8988T (cell line): ENCODE results near the gene ZC3H7B.

Experiments
- DNase-seq: peaks from one replicate; pipeline ENCODE4 v3.0.0; 2011

ZC3H7B gene

DNA sequence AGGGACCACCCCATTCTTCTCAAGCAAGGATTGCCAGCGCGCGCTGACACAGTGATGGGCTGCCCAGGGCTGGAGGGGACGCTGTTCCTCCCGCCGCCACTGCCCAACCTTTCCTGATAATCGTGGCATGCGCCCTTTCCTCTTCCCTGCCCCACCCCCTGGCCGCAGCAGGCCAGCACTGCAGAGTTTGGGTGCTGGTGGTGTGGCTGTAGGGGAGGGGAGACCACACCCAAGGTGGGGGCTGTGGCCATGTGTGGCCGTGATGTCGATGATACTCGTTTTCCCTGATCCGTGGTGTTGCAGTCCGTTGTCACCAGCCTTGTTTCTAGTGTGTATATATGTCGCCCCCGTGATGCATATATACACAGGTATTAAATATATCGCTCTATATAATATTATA lies 57.6 kb downstream of the ZC3H7B start:
- DNase-seq = no peak

DNA sequence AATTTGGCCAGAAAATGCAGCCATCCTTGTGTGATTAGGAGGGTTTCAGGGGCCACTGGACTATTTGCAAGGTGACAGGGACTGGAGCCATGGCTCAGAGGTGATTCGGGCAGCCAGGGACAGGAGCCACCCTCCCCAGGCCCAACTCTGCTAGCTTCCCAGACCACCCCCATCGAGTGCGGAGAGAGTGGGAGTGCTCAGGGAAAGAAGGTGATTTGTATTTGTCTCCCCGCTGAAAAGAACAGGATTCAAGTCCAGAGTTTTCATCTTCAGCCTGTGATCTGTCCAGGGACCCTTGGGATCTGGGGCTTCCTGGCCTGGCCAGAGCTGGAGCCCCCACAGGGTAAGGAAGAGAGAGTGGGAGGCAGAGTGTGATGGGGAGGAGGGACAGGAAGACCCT lies 58.1 kb downstream of the ZC3H7B start:
- DNase-seq = no peak

- no peak for DNase-seq
These were observed 58.8 kb downstream of the ZC3H7B start for GRCh38 chr22:41360126-41360525.

DNA sequence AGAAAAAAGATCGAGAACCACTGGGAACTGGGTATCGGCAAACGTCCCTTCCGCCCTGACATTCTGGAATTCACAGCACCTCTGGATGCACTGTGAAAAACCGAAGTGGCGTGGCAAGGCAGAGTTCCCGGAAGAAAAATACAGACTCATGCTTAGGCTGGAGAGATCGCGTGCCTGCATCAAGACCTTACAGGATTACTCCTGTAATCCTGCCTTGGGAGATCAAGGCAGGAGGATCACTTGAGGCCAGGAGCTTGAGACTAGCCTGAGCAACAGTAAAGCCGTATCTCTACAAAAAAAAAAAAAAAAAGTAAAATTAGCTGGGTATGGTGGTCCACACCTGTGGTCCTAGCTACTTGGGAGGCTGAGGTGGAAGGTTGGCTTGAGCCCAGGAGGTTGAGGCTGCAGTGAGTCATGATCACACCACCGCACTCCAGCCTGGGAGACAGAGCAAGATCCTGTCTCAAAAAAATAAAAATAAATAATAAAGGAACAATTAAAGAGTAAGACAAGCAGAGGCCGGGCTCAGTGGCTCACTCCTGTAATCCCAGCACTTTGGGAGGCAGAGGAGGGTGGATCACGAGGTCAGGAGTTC lies 60.5 kb downstream of the ZC3H7B start:
- no peak for DNase-seq

DNA sequence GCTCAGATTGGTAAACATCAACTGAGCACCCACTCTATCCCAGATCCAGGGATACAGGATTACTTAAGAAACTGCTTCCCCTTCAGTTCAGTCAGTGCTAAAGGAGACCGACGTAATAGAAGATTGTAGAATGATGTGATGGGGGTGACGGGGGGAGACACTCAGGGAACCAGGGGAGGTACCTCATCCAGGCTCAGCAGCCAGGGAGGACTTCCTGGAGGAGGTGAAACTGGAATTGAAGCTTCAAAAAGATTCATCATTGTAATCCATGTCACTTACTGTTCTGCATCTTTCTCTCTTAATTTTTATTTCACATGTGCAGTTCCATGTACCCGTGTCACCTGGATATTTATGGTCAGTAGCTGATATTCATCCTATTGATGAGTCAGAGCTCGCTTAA lies 61.3 kb downstream of the ZC3H7B start:
- no peak for DNase-seq

GRCh38 chr22:41364233-41364632 lies 62.9 kb downstream of the ZC3H7B start:
- DNase-seq = no peak

DNA sequence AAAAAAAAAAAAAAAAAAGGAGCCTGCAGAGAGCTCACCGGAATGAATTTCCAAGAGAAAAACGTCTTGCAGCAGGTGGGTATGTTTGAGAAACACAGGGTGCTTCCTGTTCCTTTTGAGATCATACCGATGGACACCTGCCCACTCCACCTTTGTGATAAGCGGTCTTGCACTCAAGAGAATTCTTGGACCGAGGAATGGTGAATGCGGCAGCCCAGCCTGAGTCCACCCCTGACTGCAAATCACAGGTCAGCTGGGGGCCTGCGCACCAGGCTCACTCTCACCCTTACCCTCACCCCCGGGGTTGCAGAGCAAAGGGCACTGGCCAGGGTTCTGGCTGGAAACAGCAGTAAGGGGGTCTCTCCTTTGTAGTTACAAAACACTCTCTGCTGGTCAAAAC lies 63.6 kb downstream of the ZC3H7B start:
- DNase-seq = no peak

- no peak for DNase-seq
These were observed 64.1 kb downstream of the ZC3H7B start for GRCh38 chr22:41365425-41365824.

DNA sequence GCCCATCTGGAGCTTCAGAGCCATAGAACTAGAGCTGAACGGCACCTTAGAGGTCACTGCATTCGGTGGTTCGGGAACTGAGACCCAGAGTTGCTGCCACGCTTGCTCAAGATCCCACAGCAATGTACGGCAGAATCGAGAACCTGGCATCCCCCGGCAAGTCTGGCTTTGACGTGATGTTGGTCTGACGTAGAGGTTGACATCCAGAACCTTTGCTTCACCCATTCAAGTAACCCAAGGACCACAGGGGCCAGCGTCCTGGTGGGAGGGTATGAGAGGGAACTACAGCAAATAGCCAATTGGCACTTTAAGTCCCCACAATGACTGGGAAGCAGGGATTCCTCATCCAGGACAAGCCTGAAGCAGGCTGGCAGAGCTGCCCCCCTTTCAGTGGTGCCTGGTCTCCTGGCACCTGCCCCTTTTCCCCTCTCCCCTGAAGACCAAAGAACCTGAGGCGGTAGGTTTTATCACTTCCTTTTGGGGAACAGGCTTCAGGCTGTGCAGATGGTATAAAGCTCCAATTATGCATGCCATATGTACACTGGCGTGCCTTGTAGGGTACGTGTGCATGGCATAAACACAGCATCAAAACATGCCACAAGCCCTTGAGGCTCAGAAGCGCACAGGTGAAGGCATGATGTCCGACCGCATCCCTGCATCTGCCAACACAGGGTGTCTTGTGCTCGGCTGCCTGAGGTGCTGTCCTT lies 65.2 kb downstream of the ZC3H7B start:
- DNase-seq = no peak

DNA sequence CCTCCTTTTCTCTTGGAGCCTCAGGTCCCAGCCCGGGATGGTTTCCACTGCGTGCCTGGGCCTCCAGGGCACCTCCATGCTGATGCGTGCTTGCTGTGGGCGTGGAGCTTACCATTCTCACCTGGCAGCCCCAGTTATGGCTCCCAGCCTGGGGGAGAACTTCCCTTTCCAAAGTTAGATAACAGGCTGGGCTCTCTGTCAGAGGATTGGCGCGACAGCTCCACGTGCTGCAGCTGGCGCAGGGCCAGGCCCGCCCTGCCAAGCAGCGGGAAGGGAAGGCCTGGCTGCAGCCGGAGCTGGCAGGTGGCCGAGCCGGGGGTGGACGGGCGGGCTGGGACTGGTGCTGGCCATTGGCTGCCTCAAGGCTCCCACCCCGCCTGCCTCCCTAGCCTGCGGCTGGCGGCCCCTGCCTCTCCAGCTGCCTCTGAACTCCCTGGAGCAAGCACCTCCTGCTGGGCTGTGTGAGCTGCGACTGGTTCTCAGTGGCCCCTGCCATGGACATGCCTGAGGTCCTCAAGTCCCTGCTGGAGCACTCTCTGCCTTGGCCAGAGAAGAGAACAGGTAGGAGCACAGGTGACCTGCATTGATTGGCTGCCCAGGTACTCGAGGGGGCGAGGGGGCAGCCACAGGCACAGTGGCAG lies 65.8 kb downstream of the ZC3H7B start:
- DNase-seq = no peak

DNA sequence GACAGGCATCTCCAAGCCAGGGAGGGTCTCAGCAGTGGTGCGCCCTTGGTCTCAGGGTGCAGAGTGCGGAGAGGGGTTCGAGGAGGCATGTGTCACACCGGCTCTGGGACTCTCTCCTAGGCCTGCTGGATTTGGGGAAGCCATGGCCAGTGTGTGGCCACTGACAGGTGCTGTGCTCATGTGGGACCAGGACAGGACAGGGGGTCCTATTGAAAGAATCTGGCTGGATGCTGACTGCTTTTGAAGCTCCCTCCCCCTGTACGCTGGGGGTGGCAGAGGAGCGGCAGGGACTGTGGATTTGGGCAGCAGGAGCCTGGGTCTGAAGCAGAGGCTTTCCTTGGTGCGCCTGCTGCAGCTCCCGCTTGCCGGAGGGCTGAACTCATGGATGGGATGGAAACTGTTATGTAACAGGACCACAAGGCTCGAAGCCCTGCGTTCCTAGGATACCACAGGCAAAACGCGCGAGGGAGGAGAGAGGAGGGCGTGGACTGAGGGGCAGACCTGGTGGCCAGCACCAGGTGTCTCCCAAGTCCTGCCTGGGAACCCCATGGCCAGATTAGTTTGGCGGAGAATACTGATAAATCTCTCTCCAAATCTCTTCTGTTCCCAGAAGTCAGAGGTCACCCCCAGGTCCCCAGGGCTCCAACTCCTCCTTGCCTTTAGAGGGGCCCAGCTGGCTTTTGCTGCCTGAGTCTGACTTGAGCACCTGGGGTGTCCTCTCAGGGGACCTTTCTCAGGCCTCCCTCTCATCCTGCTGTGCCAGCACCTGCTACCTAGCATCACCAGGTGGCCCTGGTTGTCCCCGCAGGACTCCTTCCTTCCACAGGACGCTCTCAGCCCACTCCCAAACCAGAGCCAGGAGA lies 66.6 kb downstream of the ZC3H7B start:
- DNase-seq = no peak

- DNase-seq = no peak
These were observed 67.5 kb downstream of the ZC3H7B start for GRCh38 chr22:41368543-41369423.

DNA sequence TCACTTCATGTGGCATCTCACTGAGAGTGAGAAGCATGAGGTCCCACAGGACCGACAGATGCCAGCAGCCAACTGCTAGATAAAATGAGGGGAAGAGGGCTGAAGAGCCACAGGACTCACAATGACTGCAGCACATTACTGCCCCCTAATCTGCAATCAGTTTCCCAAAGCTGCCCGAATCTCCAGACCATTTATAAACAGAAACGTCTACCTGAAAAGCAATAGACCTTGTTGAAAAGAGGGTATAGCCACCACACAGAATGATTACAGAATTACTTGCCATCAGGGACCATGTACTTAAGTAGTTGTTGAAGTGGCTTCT lies 68.1 kb downstream of the ZC3H7B start:
- no peak for DNase-seq

- DNase-seq = no peak
These were observed 68.5 kb downstream of the ZC3H7B start for GRCh38 chr22:41369837-41370236.

DNA sequence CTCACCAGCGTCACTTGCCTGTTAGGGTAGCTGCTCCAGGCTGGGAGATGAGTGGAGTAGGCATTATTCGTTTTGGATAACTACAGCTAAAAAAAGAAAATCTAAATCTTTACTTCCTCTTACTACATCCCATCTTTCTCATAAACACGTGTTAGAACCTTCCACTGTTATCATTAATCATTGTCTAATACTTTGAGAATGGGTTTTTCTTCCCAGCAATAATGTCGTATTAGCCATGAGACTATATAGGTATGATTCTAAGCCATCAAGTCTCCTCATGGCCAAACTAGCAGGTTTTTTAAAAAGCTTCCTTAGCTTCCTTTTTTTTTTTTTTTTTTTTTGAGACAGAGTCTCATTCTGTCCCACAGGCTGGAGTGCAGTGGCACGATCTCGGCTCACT lies 76.5 kb downstream of the ZC3H7B start:
- no peak for DNase-seq

- DNase-seq = no peak
These were observed 79.6 kb downstream of the ZC3H7B start for GRCh38 chr22:41380993-41381328.

DNA sequence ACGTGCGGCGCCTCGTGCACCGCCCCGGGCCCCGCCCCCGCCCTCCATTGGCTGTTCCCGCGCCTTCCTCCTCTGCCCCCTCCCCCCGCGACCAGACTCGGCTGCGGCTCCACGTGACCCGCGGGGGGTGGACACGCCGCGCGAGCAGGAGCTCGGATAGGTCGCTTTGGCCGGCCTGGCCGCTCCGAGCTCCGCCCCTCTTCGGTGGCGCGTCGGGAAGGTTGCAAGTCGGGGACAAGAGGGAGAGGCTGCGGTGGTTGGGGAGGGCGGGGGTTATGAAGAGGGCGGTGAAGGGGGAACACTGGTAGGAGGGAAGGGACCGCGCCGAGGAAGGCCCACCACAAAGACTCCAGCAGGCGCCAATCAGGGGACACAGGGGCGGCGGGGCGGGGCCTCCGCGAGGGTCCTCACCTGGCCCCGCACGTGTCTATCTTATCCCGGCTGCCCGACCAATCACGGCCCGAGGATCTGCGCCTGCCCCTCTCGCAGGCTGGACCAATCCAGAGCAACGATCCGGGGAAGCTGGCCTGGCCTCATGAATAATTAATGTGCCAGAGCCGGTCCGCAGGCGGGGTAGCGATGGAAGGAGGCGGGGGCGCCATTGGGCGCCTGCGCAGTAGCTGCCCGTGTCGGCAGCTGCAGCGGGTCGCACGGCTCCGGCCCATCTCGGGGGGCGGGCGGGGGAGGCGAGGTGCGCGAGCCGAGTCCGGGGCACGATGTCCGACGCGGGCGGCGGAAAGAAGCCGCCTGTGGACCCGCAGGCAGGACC lies 80.2 kb downstream of the ZC3H7B start, which contains the start of gene TEF:
Gene TEF (plus strand): TSS at position 614 of the 769 bp plus-strand sequence. CDS start 103 bp downstream, at position 717.
- DNase-seq = peak; percentile 90

DNA sequence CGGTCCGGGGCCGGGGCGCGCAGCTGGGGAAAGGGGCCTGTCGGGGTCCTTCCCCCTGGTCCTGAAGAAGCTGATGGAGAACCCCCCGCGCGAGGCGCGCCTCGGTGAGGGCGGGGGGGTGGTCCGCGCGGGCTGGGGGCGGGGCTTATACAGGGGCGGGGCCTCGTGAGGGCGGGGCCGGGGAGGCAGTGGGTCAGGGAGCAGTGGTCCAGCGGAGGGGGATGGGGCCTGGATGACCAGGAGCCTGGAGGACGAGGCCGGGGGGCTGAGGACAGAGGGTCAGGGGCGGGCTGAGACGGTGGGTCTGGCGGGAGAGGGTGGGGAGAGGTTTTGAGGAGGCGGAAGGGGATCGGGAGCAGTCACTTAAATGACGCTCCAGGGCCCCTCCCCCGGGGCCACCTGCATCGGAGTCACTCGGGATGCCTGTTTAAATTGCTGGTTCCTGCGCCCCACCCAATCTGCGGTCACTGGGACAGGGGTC lies 80.8 kb downstream of the ZC3H7B start:
- DNase-seq = peak; percentile 57

GRCh38 chr22:41382610-41383009 lies 81.3 kb downstream of the ZC3H7B start:
- DNase-seq = no peak

GRCh38 chr22:41383085-41383484 lies 81.8 kb downstream of the ZC3H7B start:
- DNase-seq = no peak

GRCh38 chr22:41384128-41384527 lies 82.8 kb downstream of the ZC3H7B start:
- no peak for DNase-seq

DNA sequence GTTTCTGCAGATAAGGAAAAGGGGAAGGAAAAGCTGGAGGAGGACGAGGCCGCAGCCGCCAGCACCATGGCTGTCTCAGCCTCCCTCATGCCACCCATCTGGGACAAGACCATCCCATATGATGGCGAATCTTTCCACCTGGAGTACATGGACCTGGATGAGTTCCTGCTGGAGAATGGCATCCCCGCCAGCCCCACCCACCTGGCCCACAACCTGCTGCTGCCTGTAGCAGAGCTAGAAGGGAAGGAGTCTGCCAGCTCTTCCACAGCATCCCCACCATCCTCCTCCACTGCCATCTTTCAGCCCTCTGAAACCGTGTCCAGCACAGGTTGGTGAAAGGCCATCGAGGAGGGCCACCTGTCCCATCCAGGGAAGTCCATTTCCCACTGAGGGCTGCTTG lies 86.0 kb downstream of the ZC3H7B start:
- no peak for DNase-seq
